Measurements from ENCODE around the gene HEATR5B. TPM values are rescaled to one million over a fixed set of nuclear protein-coding genes. Genes with fewer than 3 reads are reported as not detected.

Gene HEATR5B
- 18.3 and 25.9 TPM in 2 replicates for total RNA-seq

DNA sequence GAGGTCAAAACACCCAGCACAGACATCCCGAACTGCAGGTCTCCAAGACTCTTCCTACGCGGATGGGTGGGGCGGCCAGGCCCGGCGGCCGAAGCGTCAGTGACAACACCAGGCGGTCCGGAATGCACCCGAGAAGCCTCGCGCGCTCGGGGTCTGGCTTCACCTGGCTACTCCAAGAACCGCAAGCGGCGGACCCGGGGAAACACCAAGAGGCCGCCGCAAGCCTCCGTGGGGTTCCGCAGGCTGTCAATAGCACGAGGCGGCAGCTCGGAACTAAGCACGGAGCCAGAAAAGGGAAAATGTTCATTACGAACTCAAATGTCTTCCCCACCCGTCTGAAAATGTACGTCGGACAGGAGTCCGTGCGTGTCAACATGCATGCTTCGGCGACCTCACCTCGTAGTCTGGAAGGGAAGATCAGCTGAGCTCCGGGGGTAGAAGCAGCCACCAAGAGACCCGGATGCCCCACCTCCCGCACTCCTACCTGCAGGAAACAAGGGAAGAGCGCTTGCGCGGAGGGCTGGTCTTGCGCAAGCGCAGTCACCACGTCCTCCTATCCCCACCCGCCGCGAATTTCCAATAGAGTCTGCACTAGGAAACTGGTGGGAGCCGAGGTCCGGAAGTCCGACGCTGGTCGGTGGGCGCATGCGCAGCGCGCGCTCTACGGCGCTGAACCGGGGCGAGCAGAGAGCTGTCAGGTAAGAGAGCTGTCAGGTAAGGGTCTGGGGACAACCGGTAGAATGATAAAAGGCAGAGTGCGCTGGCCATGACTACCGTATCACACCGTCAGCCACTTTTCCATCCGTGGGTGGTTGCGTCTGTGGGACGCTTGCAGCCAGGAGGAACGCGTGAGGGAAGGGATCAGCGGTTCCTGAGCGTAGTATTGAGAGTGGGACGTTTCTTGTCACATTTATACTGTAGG, at the start of gene HEATR5B, which contains the start of gene GPATCH11:
Gene HEATR5B (minus strand): TSS at position 500 of the 922 bp plus-strand sequence. CDS start 958 bp downstream, outside the sequence.
Gene GPATCH11 (plus strand): TSS at position 646 of the 922 bp plus-strand sequence. CDS start 3,864 bp downstream, outside the sequence.
- no peak for TF ChIP-seq CTCF (IDR thresholded peaks at IDR 0.05; ENCODE audit: insufficient read depth, low read length, poor library complexity, severe bottlenecking)
- no peaks in the 10 kb centered on the region for H3K27me3 ChIP-seq (ENCODE audit: control insufficient read depth, insufficient read depth, low read length)
- DNase-seq (ENCODE audit: low read depth): peak; percentile 92
- H3K36me3 ChIP-seq (ENCODE audit: control insufficient read depth, insufficient read depth, low read length): no peaks in the 10 kb centered on the region
- peak within 1 kb of the TSS; percentile 96 for H3K4me3 ChIP-seq (ENCODE audit: low read depth, low read length)

DNA sequence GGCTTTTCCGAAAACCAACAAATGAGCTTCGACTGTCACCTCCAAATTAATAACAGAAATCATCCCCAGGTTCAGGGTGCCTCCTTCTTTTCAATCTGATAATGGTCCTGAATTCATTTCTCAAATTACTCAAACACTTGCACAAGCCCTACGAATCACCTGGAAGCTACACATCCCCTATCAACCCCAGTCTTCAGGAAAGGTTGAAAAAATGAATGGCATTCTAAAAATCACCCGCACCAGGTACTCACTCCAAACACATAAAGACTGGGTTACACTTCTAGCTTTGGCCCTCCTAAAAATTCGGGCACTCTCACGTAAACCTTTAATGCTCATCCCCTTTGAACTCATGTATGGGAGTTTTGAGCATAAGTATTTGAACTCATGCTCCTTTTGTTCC, 48.7 kb upstream of the HEATR5B start:
- Histone ChIP-seq H3K36me3 (ENCODE audit: control insufficient read depth, insufficient read depth, low read length) (no peaks in the 10 kb centered on the region), H3K4me3 (ENCODE audit: low read depth, low read length) (no peak overlapping the region), H3K27me3 (ENCODE audit: control insufficient read depth, insufficient read depth, low read length) (no peaks in the 10 kb centered on the region)
- DNase-seq (ENCODE audit: low read depth): no peak
- TF ChIP-seq CTCF (IDR thresholded peaks at IDR 0.05; ENCODE audit: insufficient read depth, low read length, poor library complexity, severe bottlenecking): no peak

GRCh38 chr2:37125416-37125815, 41.2 kb upstream of the HEATR5B start:
- no peaks in the 10 kb centered on the region for H3K36me3 ChIP-seq (ENCODE audit: control insufficient read depth, insufficient read depth, low read length)
- H3K4me3 ChIP-seq (ENCODE audit: low read depth, low read length): no peak overlapping the region
- DNase-seq (ENCODE audit: low read depth): no peak
- TF ChIP-seq CTCF (IDR thresholded peaks at IDR 0.05; ENCODE audit: insufficient read depth, low read length, poor library complexity, severe bottlenecking): no peak
- H3K27me3 ChIP-seq (ENCODE audit: control insufficient read depth, insufficient read depth, low read length): no peaks in the 10 kb centered on the region

GRCh38 chr2:37119157-37119556, 35.0 kb upstream of the HEATR5B start:
- no peak for DNase-seq (ENCODE audit: low read depth)
- no peak for TF ChIP-seq CTCF (IDR thresholded peaks at IDR 0.05; ENCODE audit: insufficient read depth, low read length, poor library complexity, severe bottlenecking)
- H3K27me3 ChIP-seq (ENCODE audit: control insufficient read depth, insufficient read depth, low read length): no peaks in the 10 kb centered on the region
- no peaks in the 10 kb centered on the region for H3K36me3 ChIP-seq (ENCODE audit: control insufficient read depth, insufficient read depth, low read length)
- no peak overlapping the region for H3K4me3 ChIP-seq (ENCODE audit: low read depth, low read length)

DNA sequence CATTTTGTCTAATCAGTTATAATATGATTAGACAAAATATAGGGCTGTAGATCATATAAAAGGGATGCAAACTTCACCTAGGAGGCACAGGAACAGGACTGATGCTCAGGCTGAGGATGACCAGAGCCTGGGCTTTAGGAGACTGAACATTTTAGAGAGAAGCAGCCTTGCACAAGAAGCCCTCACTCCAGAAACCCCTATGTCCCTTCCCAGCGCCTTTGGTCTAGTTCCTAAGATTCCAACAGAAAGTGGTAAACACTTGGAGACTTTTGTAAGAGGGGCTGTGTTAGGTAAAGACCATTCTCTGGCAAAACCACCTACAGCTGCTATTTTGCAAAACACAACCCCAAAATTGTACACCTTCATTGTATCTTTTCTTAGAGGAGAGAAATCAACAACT, 33.4 kb upstream of the HEATR5B start:
- H3K4me3 ChIP-seq (ENCODE audit: low read depth, low read length): no peak overlapping the region
- H3K36me3 ChIP-seq (ENCODE audit: control insufficient read depth, insufficient read depth, low read length): no peaks in the 10 kb centered on the region
- no peaks in the 10 kb centered on the region for H3K27me3 ChIP-seq (ENCODE audit: control insufficient read depth, insufficient read depth, low read length)
- no peak for TF ChIP-seq CTCF (IDR thresholded peaks at IDR 0.05; ENCODE audit: insufficient read depth, low read length, poor library complexity, severe bottlenecking)
- DNase-seq (ENCODE audit: low read depth): no peak

All from kidney epithelial cell (primary cell).